Activated naive CD4-positive, alpha-beta T cell treated with anti-CD3 and anti-CD28 coated beads for 36 hours (primary cell): ENCODE measurements around the gene RNF26. TPM values are rescaled to one million over a fixed set of nuclear protein-coding genes. Genes with fewer than 3 reads are reported as not detected.

Experiments used
- microRNA-seq: library from miRNA; unstranded; fragments of <30 nt; microRNA quantifications from one replicate; pipeline ENCODE4 v1.2.0, GENCODE V29; 2022; ENCODE audit warnings: borderline microRNAs expressed, borderline replicate concordance
- total RNA-seq, 2 experiments: library from RNA; stranded (reverse); gene quantifications; one replicate each; pipeline ENCODE4 v1.2.3, GENCODE V29; 2021

The RNF26 gene
- total RNA-seq, 2 experiments from 2014 or later = 46.1 to 47.0 TPM

Small RNA genes within 50 kb of the gene (microRNA-seq; reads per million reads assigned to microRNA genes)
- not detected for gene MIR6756

Other genes starting within 250 kb of the RNF26 start
- 10 to 100 TPM; 27.9 to 29.4 TPM for gene HMBS, start 249.6 kb upstream of the RNF26 start, total RNA-seq
- 10 to 100 TPM; 52.2 to 53.1 TPM for gene DPAGT1, start 232.7 kb upstream of the RNF26 start, total RNA-seq
- 10 to 100 TPM; 20.1 to 20.8 TPM for gene C2CD2L, start 227.2 kb upstream of the RNF26 start, total RNA-seq
- 10 to 100 TPM; 24.5 to 25.2 TPM for gene HINFP, start 212.9 kb upstream of the RNF26 start, total RNA-seq
- under 1 TPM; 0.12 to 0.31 TPM for gene ABCG4, start 185.5 kb upstream of the RNF26 start, total RNA-seq
- 10 to 100 TPM; 20.8 to 22.2 TPM for gene NLRX1, start 165.8 kb upstream of the RNF26 start, total RNA-seq
- gene NHERF4, start 149.1 kb upstream of the RNF26 start, total RNA-seq = not detected
- gene CBL, start 128.2 kb upstream of the RNF26 start, total RNA-seq = 10 to 100 TPM; 25.3 to 25.7 TPM
- gene MCAM, start 17.4 kb upstream of the RNF26 start, total RNA-seq = 1 to 10 TPM; 8.0 to 8.4 TPM
- gene C1QTNF5, start 6.4 kb downstream of the RNF26 start, total RNA-seq = not detected
- not detected for gene MFRP, start 12.2 kb downstream of the RNF26 start, total RNA-seq
- gene USP2, start 47.2 kb downstream of the RNF26 start, total RNA-seq = under 1 TPM; 0.35 to 0.57 TPM
- gene THY1, start 88.6 kb downstream of the RNF26 start, total RNA-seq = under 1 TPM; 0.07 to 0.17 TPM